Gastroesophageal sphincter (tissue), 3 donors: ENCODE results near the gene TOM1L2.

Experiments used
- CTCF ChIP-seq, 4 experiments: fragments of 200-600 bp in 2 of 4; fragments of 450-650 bp in 2 of 4; sonication (generic) in 1 of 4; IDR thresholded peaks; one replicate each; pipeline ENCODE4 v1.5.1; 2017 to 2019; ENCODE audit warnings: antibody characterized with exemption in 4 of 4, mild to moderate bottlenecking in 2 of 4, moderate library complexity in 2 of 4
- POLR2A ChIP-seq, 2 donors: fragments of 450-650 bp; IDR thresholded peaks; one replicate each; pipeline ENCODE4 v1.6.1; 2017; ENCODE audit warnings: antibody characterized with exemption in 2 of 2, mild to moderate bottlenecking in 2 of 2, moderate library complexity in 1 of 2
- POLR2AphosphoS5 ChIP-seq: sonication (generic); formaldehyde crosslinking; IDR thresholded peaks from one replicate; pipeline ENCODE4 v1.6.1; 2017; ENCODE audit warnings: antibody characterized with exemption

- TF ChIP-seq POLR2AphosphoS5: no peak
- no peak for TF ChIP-seq CTCF (IDR thresholded peaks at IDR 0.05)
- TF ChIP-seq POLR2A (IDR thresholded peaks at IDR 0.05): no peak
Observed at GRCh38 chr17:17809531-17810083, 162.6 kb downstream of the TOM1L2 start.
